ENCODE data around the gene DOCK10. TPM values are rescaled to one million over a fixed set of nuclear protein-coding genes. Genes with fewer than 3 reads are reported as not detected.

The DOCK10 gene
- total and polyA plus RNA-seq, 2 donors, result 16.2 to 66.9 TPM

- Histone ChIP-seq H3K27me3 (ENCODE audit: control insufficient read depth in 2 of 2, insufficient read depth in 1 of 2, low read length in 1 of 2) (no peaks in the 10 kb centered on the region), H3K4me3 (ENCODE audit: low read length in 2 of 2) (no peak overlapping the region), H3K36me3 (ENCODE audit: control insufficient read depth in 2 of 2, insufficient read depth in 2 of 2, low read length in 1 of 2) (peaks cover 34 to 92% of the 10 kb centered on the region in 2 donors), H3K4me1 (ENCODE audit: control insufficient read depth in 2 of 2, insufficient read depth in 2 of 2, low read length in 2 of 2) (no peaks in the 10 kb centered on the region), H3K9me3 (ENCODE audit: control insufficient read depth in 2 of 2, insufficient read depth in 1 of 2, low read length in 1 of 2) (no peaks in the 10 kb centered on the region), H3K27ac (ENCODE audit: low read depth in 1 of 2, low read length in 1 of 2) (no peak overlapping the region)
- DNase-seq (ENCODE audit: low read depth in 6 of 9, low spot score in 9 of 9), result no peak
- 98% methylated on average over 2 of the region's 2 CpGs for WGBS
Observed at GRCh38 chr2:224847381-224847780, 194.9 kb downstream of the DOCK10 start.

- no peaks in the 10 kb centered on the region for H3K9me3 ChIP-seq (ENCODE audit: control insufficient read depth in 2 of 2, insufficient read depth in 1 of 2, low read length in 1 of 2)
- no peaks in the 10 kb centered on the region for H3K27me3 ChIP-seq (ENCODE audit: control insufficient read depth in 2 of 2, insufficient read depth in 1 of 2, low read length in 1 of 2)
- H3K4me3 ChIP-seq (ENCODE audit: low read length in 2 of 2), result no peak overlapping the region
- no peak for DNase-seq (ENCODE audit: low read depth in 6 of 9, low spot score in 9 of 9)
- no peak overlapping the region for H3K27ac ChIP-seq (ENCODE audit: low read depth in 1 of 2, low read length in 1 of 2)
- WGBS, result 98% methylated on average over 5 of the region's 5 CpGs
- peaks cover 35 to 92% of the 10 kb centered on the region in 2 donors for H3K36me3 ChIP-seq (ENCODE audit: control insufficient read depth in 2 of 2, insufficient read depth in 2 of 2, low read length in 1 of 2)
- H3K4me1 ChIP-seq (ENCODE audit: control insufficient read depth in 2 of 2, insufficient read depth in 2 of 2, low read length in 2 of 2), result no peaks in the 10 kb centered on the region
Observed at GRCh38 chr2:224846686-224847085, 195.6 kb downstream of the DOCK10 start.

- Histone ChIP-seq H3K36me3 (ENCODE audit: control insufficient read depth in 2 of 2, insufficient read depth in 2 of 2, low read length in 1 of 2) (peaks cover 34 to 93% of the 10 kb centered on the region in 2 donors), H3K4me1 (ENCODE audit: control insufficient read depth in 2 of 2, insufficient read depth in 2 of 2, low read length in 2 of 2) (no peaks in the 10 kb centered on the region), H3K4me3 (ENCODE audit: low read length in 2 of 2) (no peak overlapping the region), H3K27me3 (ENCODE audit: control insufficient read depth in 2 of 2, insufficient read depth in 1 of 2, low read length in 1 of 2) (no peaks in the 10 kb centered on the region), H3K9me3 (ENCODE audit: control insufficient read depth in 2 of 2, insufficient read depth in 1 of 2, low read length in 1 of 2) (no peaks in the 10 kb centered on the region), H3K27ac (ENCODE audit: low read depth in 1 of 2, low read length in 1 of 2) (no peak overlapping the region)
- WGBS, result 98% methylated on average over 4 of the region's 4 CpGs
- DNase-seq (ENCODE audit: low read depth in 6 of 9, low spot score in 9 of 9), result no peak
Observed at GRCh38 chr2:224846161-224846560, 196.1 kb downstream of the DOCK10 start.

- no peak for DNase-seq (ENCODE audit: low read depth in 6 of 9, low spot score in 9 of 9)
- H3K36me3 ChIP-seq (ENCODE audit: control insufficient read depth in 2 of 2, insufficient read depth in 2 of 2, low read length in 1 of 2), result peaks cover 24 to 91% of the 10 kb centered on the region in 2 donors
Observed at GRCh38 chr2:224843141-224843540, 199.1 kb downstream of the DOCK10 start.

GRCh38 chr2:224841910-224842309 is 200.4 kb downstream of the DOCK10 start:
- Histone ChIP-seq H3K36me3 (ENCODE audit: control insufficient read depth in 2 of 2, insufficient read depth in 2 of 2, low read length in 1 of 2) (peaks cover 22 to 90% of the 10 kb centered on the region in 2 donors), H3K4me1 (ENCODE audit: control insufficient read depth in 2 of 2, insufficient read depth in 2 of 2, low read length in 2 of 2) (no peaks in the 10 kb centered on the region)

More at GRCh38 chr2:224843141-224843540, 199.1 kb downstream of the DOCK10 start:
- no peaks in the 10 kb centered on the region for H3K4me1 ChIP-seq (ENCODE audit: control insufficient read depth in 2 of 2, insufficient read depth in 2 of 2, low read length in 2 of 2)
- H3K9me3 ChIP-seq (ENCODE audit: control insufficient read depth in 2 of 2, insufficient read depth in 1 of 2, low read length in 1 of 2), result no peaks in the 10 kb centered on the region
- H3K4me3 ChIP-seq (ENCODE audit: low read length in 2 of 2), result no peak overlapping the region
- no peak overlapping the region for H3K27ac ChIP-seq (ENCODE audit: low read depth in 1 of 2, low read length in 1 of 2)
- H3K27me3 ChIP-seq (ENCODE audit: control insufficient read depth in 2 of 2, insufficient read depth in 1 of 2, low read length in 1 of 2), result no peaks in the 10 kb centered on the region
- 97% methylated on average over 2 of the region's 2 CpGs for WGBS

GRCh38 chr2:224838335-224838734 is 203.9 kb downstream of the DOCK10 start:
- no peaks in the 10 kb centered on the region for H3K27me3 ChIP-seq (ENCODE audit: control insufficient read depth in 2 of 2, insufficient read depth in 1 of 2, low read length in 1 of 2)
- H3K27ac ChIP-seq (ENCODE audit: low read depth in 1 of 2, low read length in 1 of 2), result no peak overlapping the region
- DNase-seq (ENCODE audit: low read depth in 6 of 9, low spot score in 9 of 9), result no peak
- H3K9me3 ChIP-seq (ENCODE audit: control insufficient read depth in 2 of 2, insufficient read depth in 1 of 2, low read length in 1 of 2), result no peaks in the 10 kb centered on the region
- H3K4me3 ChIP-seq (ENCODE audit: low read length in 2 of 2), result no peak overlapping the region
- H3K4me1 ChIP-seq (ENCODE audit: control insufficient read depth in 2 of 2, insufficient read depth in 2 of 2, low read length in 2 of 2), result no peaks in the 10 kb centered on the region
- peaks cover 26 to 82% of the 10 kb centered on the region in 2 donors for H3K36me3 ChIP-seq (ENCODE audit: control insufficient read depth in 2 of 2, insufficient read depth in 2 of 2, low read length in 1 of 2)

More at GRCh38 chr2:224841910-224842309, 200.4 kb downstream of the DOCK10 start:
- Histone ChIP-seq H3K9me3 (ENCODE audit: control insufficient read depth in 2 of 2, insufficient read depth in 1 of 2, low read length in 1 of 2) (no peaks in the 10 kb centered on the region), H3K4me3 (ENCODE audit: low read length in 2 of 2) (no peak overlapping the region), H3K27ac (ENCODE audit: low read depth in 1 of 2, low read length in 1 of 2) (no peak overlapping the region), H3K27me3 (ENCODE audit: control insufficient read depth in 2 of 2, insufficient read depth in 1 of 2, low read length in 1 of 2) (no peaks in the 10 kb centered on the region)
- DNase-seq (ENCODE audit: low read depth in 6 of 9, low spot score in 9 of 9), result no peak
- WGBS, result 98% methylated on average over 4 of the region's 4 CpGs

GRCh38 chr2:224837558-224837957 is 204.7 kb downstream of the DOCK10 start:
- DNase-seq (ENCODE audit: low read depth in 6 of 9, low spot score in 9 of 9), result no peak

GRCh38 chr2:224837066-224837465 is 205.2 kb downstream of the DOCK10 start:
- Histone ChIP-seq H3K4me3 (ENCODE audit: low read length in 2 of 2) (no peak overlapping the region), H3K9me3 (ENCODE audit: control insufficient read depth in 2 of 2, insufficient read depth in 1 of 2, low read length in 1 of 2) (no peaks in the 10 kb centered on the region), H3K4me1 (ENCODE audit: control insufficient read depth in 2 of 2, insufficient read depth in 2 of 2, low read length in 2 of 2) (no peaks in the 10 kb centered on the region), H3K27ac (ENCODE audit: low read depth in 1 of 2, low read length in 1 of 2) (no peak overlapping the region), H3K27me3 (ENCODE audit: control insufficient read depth in 2 of 2, insufficient read depth in 1 of 2, low read length in 1 of 2) (no peaks in the 10 kb centered on the region), H3K36me3 (ENCODE audit: control insufficient read depth in 2 of 2, insufficient read depth in 2 of 2, low read length in 1 of 2) (peaks cover 28 to 81% of the 10 kb centered on the region in 2 donors)
- no peak for DNase-seq (ENCODE audit: low read depth in 6 of 9, low spot score in 9 of 9)
- 95% methylated on average over 2 of the region's 2 CpGs for WGBS

More at GRCh38 chr2:224837558-224837957, 204.7 kb downstream of the DOCK10 start:
- Histone ChIP-seq H3K9me3 (ENCODE audit: control insufficient read depth in 2 of 2, insufficient read depth in 1 of 2, low read length in 1 of 2) (no peaks in the 10 kb centered on the region), H3K36me3 (ENCODE audit: control insufficient read depth in 2 of 2, insufficient read depth in 2 of 2, low read length in 1 of 2) (peaks cover 28 to 82% of the 10 kb centered on the region in 2 donors), H3K27me3 (ENCODE audit: control insufficient read depth in 2 of 2, insufficient read depth in 1 of 2, low read length in 1 of 2) (no peaks in the 10 kb centered on the region), H3K4me1 (ENCODE audit: control insufficient read depth in 2 of 2, insufficient read depth in 2 of 2, low read length in 2 of 2) (no peaks in the 10 kb centered on the region), H3K4me3 (ENCODE audit: low read length in 2 of 2) (no peak overlapping the region), H3K27ac (ENCODE audit: low read depth in 1 of 2, low read length in 1 of 2) (no peak overlapping the region)
- 97% methylated on average over 3 of the region's 3 CpGs for whole genome bisulfite sequencing

- no peaks in the 10 kb centered on the region for H3K9me3 ChIP-seq (ENCODE audit: control insufficient read depth in 2 of 2, insufficient read depth in 1 of 2, low read length in 1 of 2)
- H3K36me3 ChIP-seq (ENCODE audit: control insufficient read depth in 2 of 2, insufficient read depth in 2 of 2, low read length in 1 of 2), result peaks cover 30 to 81% of the 10 kb centered on the region in 2 donors
- DNase-seq (ENCODE audit: low read depth in 6 of 9, low spot score in 9 of 9), result no peak
- H3K27ac ChIP-seq (ENCODE audit: low read depth in 1 of 2, low read length in 1 of 2), result no peak overlapping the region
- H3K4me3 ChIP-seq (ENCODE audit: low read length in 2 of 2), result no peak overlapping the region
- H3K27me3 ChIP-seq (ENCODE audit: control insufficient read depth in 2 of 2, insufficient read depth in 1 of 2, low read length in 1 of 2), result no peaks in the 10 kb centered on the region
- H3K4me1 ChIP-seq (ENCODE audit: control insufficient read depth in 2 of 2, insufficient read depth in 2 of 2, low read length in 2 of 2), result no peaks in the 10 kb centered on the region
Observed at GRCh38 chr2:224836263-224836662, 206.0 kb downstream of the DOCK10 start.

GRCh38 chr2:224835405-224835804 is 206.9 kb downstream of the DOCK10 start:
- no peak for DNase-seq (ENCODE audit: low read depth in 6 of 9, low spot score in 9 of 9)
- Histone ChIP-seq H3K4me1 (ENCODE audit: control insufficient read depth in 2 of 2, insufficient read depth in 2 of 2, low read length in 2 of 2) (no peaks in the 10 kb centered on the region), H3K36me3 (ENCODE audit: control insufficient read depth in 2 of 2, insufficient read depth in 2 of 2, low read length in 1 of 2) (peaks cover 29 to 80% of the 10 kb centered on the region in 2 donors), H3K4me3 (ENCODE audit: low read length in 2 of 2) (no peak overlapping the region), H3K27ac (ENCODE audit: low read depth in 1 of 2, low read length in 1 of 2) (no peak overlapping the region), H3K27me3 (ENCODE audit: control insufficient read depth in 2 of 2, insufficient read depth in 1 of 2, low read length in 1 of 2) (no peaks in the 10 kb centered on the region), H3K9me3 (ENCODE audit: control insufficient read depth in 2 of 2, insufficient read depth in 1 of 2, low read length in 1 of 2) (no peaks in the 10 kb centered on the region)
- 89% methylated on average over 6 of the region's 6 CpGs for WGBS

Data from thymus (tissue), 11 donors.